ENCODE measurements around the gene TLCD2. TPM values are rescaled to one million over a fixed set of nuclear protein-coding genes. Genes with fewer than 3 reads are reported as not detected.

Gene TLCD2
- total and polyA plus RNA-seq, 9 of the 15 experiments (the other 6 are each of a cell fraction or from before 2014, with no cell fraction given), result 0.10 to 0.89 (median 0.58) TPM

DNA sequence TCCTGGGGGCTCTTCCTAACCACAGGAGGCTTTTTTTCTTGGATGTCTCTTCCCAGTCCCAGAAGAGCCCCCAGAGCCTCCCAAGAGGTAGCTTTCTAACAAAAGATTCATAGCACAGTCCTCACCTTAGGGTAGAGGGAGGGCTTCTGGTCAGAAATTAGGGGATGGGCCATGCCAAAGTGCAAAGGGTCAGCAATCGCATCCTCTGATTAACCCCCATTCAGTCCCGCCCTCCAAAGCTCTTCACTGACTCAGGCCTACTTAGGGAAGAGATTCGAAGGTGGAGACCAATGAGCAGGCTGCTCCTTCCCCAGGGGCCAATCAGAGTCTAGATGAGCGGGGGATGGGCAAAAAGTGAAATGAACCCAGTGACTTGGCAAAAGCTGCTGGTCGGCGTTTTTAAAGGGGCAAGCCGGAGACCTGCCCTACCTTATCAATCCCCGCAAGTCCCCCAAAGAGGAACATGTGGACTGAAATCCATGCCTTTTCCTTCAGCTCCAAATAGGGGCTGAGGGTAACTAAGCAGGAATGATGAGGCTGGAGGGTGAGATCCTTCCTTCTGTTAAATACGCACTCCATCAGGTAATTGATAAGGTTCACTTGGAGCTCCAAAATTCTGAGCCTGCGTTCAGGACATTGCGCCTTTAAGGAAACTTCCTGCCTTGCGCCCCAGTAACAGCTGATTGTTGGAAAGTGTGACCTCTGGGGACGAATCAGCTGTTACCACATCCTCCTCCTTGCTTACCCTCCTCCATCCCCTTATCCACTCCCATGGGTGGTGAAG, 6.9 kb upstream of the TLCD2 start (continued):
- peak; percentile 34; the same call in 1 of the 2 replicates for TF ChIP-seq ZNF263 (CRISPR knock-in tag; IDR thresholded peaks at IDR 0.05; ENCODE audit: borderline replicate concordance)
- TF ChIP-seq, protein P1, sequence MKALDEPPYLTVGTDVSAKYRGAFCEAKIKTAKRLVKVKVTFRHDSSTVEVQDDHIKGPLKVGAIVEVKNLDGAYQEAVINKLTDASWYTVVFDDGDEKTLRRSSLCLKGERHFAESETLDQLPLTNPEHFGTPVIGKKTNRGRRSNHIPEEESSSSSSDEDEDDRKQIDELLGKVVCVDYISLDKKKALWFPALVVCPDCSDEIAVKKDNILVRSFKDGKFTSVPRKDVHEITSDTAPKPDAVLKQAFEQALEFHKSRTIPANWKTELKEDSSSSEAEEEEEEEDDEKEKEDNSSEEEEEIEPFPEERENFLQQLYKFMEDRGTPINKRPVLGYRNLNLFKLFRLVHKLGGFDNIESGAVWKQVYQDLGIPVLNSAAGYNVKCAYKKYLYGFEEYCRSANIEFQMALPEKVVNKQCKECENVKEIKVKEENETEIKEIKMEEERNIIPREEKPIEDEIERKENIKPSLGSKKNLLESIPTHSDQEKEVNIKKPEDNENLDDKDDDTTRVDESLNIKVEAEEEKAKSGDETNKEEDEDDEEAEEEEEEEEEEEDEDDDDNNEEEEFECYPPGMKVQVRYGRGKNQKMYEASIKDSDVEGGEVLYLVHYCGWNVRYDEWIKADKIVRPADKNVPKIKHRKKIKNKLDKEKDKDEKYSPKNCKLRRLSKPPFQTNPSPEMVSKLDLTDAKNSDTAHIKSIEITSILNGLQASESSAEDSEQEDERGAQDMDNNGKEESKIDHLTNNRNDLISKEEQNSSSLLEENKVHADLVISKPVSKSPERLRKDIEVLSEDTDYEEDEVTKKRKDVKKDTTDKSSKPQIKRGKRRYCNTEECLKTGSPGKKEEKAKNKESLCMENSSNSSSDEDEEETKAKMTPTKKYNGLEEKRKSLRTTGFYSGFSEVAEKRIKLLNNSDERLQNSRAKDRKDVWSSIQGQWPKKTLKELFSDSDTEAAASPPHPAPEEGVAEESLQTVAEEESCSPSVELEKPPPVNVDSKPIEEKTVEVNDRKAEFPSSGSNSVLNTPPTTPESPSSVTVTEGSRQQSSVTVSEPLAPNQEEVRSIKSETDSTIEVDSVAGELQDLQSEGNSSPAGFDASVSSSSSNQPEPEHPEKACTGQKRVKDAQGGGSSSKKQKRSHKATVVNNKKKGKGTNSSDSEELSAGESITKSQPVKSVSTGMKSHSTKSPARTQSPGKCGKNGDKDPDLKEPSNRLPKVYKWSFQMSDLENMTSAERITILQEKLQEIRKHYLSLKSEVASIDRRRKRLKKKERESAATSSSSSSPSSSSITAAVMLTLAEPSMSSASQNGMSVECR (CRISPR knock-in tag; IDR thresholded peaks at IDR 0.05), result 0 out of 2 replicates have a peak, but pooled peaks have one; percentile 67
- no peak; the same call in 1 of the 2 replicates for TF ChIP-seq POLR2AphosphoS2 (IDR thresholded peaks at IDR 0.05; ENCODE audit: low read length)
- no peak for TF ChIP-seq TSC22D4 (tag; IDR thresholded peaks at IDR 0.05)
- TF ChIP-seq ZBTB1 (CRISPR knock-in tag; IDR thresholded peaks at IDR 0.05; ENCODE audit: borderline replicate concordance, low read depth), result no peak
- TF ChIP-seq FOXP1 (CRISPR knock-in tag; IDR thresholded peaks at IDR 0.05), result no peak
- peak; percentile 97 for TF ChIP-seq NFE2 (IDR thresholded peaks at IDR 0.05; ENCODE audit: low read depth)
- TF ChIP-seq, protein P2, sequence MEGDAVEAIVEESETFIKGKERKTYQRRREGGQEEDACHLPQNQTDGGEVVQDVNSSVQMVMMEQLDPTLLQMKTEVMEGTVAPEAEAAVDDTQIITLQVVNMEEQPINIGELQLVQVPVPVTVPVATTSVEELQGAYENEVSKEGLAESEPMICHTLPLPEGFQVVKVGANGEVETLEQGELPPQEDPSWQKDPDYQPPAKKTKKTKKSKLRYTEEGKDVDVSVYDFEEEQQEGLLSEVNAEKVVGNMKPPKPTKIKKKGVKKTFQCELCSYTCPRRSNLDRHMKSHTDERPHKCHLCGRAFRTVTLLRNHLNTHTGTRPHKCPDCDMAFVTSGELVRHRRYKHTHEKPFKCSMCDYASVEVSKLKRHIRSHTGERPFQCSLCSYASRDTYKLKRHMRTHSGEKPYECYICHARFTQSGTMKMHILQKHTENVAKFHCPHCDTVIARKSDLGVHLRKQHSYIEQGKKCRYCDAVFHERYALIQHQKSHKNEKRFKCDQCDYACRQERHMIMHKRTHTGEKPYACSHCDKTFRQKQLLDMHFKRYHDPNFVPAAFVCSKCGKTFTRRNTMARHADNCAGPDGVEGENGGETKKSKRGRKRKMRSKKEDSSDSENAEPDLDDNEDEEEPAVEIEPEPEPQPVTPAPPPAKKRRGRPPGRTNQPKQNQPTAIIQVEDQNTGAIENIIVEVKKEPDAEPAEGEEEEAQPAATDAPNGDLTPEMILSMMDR (IDR thresholded peaks at IDR 0.05 in 2 of 3, conservative IDR thresholded peaks at IDR 0.05 in 1 of 3; ENCODE audit: insufficient read depth in 2 of 3, low read depth in 1 of 3, low read length in 3 of 3), result peak in 1 of 3 experiments; percentile 15; a peak in 1 of 6 replicates
- TF ChIP-seq, protein P3, sequence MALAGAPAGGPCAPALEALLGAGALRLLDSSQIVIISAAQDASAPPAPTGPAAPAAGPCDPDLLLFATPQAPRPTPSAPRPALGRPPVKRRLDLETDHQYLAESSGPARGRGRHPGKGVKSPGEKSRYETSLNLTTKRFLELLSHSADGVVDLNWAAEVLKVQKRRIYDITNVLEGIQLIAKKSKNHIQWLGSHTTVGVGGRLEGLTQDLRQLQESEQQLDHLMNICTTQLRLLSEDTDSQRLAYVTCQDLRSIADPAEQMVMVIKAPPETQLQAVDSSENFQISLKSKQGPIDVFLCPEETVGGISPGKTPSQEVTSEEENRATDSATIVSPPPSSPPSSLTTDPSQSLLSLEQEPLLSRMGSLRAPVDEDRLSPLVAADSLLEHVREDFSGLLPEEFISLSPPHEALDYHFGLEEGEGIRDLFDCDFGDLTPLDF (CRISPR knock-in tag; IDR thresholded peaks at IDR 0.05), result no peak
- TF ChIP-seq CBFA2T2 (conservative IDR thresholded peaks at IDR 0.05), result peak; percentile 29
- peak; percentile 88 for TF ChIP-seq MAFK (IDR thresholded peaks at IDR 0.05; ENCODE audit: low read length)
- no peak for TF ChIP-seq ZNF449 (CRISPR knock-in tag; IDR thresholded peaks at IDR 0.05)
- TF ChIP-seq, protein P4, sequence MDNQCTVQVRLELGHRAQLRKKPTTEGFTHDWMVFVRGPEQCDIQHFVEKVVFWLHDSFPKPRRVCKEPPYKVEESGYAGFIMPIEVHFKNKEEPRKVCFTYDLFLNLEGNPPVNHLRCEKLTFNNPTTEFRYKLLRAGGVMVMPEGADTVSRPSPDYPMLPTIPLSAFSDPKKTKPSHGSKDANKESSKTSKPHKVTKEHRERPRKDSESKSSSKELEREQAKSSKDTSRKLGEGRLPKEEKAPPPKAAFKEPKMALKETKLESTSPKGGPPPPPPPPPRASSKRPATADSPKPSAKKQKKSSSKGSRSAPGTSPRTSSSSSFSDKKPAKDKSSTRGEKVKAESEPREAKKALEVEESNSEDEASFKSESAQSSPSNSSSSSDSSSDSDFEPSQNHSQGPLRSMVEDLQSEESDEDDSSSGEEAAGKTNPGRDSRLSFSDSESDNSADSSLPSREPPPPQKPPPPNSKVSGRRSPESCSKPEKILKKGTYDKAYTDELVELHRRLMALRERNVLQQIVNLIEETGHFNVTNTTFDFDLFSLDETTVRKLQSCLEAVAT (IDR thresholded peaks at IDR 0.05), result peak; percentile 13 to 18; a peak in 1 of 4 replicates
- TF ChIP-seq, protein P5, sequence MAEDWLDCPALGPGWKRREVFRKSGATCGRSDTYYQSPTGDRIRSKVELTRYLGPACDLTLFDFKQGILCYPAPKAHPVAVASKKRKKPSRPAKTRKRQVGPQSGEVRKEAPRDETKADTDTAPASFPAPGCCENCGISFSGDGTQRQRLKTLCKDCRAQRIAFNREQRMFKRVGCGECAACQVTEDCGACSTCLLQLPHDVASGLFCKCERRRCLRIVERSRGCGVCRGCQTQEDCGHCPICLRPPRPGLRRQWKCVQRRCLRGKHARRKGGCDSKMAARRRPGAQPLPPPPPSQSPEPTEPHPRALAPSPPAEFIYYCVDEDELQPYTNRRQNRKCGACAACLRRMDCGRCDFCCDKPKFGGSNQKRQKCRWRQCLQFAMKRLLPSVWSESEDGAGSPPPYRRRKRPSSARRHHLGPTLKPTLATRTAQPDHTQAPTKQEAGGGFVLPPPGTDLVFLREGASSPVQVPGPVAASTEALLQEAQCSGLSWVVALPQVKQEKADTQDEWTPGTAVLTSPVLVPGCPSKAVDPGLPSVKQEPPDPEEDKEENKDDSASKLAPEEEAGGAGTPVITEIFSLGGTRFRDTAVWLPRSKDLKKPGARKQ (CRISPR knock-in tag; IDR thresholded peaks at IDR 0.05), result no peak
